GM12878 (cell line): Measurements from ENCODE around the gene GATAD2B. TPM values are rescaled to one million over a fixed set of nuclear protein-coding genes. Genes with fewer than 3 reads are reported as not detected.

Source experiments
- ATAC-seq: fragments of 200-7000 bp; cut with Tn5 transposase; 3 replicates; pipeline ENCODE4 v1.9.1; 2020; ENCODE audit warnings: mild to moderate bottlenecking, moderate library complexity
- BruUV-seq: library from RNA; stranded (reverse); fragments of 400-500 nt; replicated peaks from 2 replicates; lab custom pipeline; 2021; lab: Mats Ljungman, UMichigan
- CTCF ChIA-PET: fragments of 300-600 bp; sonication (Branson Sonifier 250); formaldehyde crosslinking; extraction: SDS; loops from one replicate; lab custom pipeline; 2021; ENCODE audit warnings: inconsistent platforms; lab: Yijun Ruan, JAX
- POLR2A ChIA-PET: fragments of 350-600 bp; formaldehyde crosslinking; extraction: SDS; loops from one replicate; lab custom pipeline; 2021; ENCODE audit warnings: inconsistent platforms; lab: Charles Lee
- RAD21 ChIA-PET: fragments of 300-600 bp; sonication (Branson Sonifier 250); formaldehyde crosslinking; loops from one replicate; lab custom pipeline; 2023; ENCODE audit warnings: antibody characterized with exemption; ENCODE audit not compliant: unreplicated experiment; lab: Charles Lee
- SMC1A ChIA-PET: fragments of 300-600 bp; sonication (Branson Sonifier 250); formaldehyde crosslinking; loops from one replicate; lab custom pipeline; 2023; ENCODE audit not compliant: unreplicated experiment, uncharacterized antibody; lab: Charles Lee
- DNase-seq: peaks from one replicate; pipeline ENCODE4 v3.0.0-alpha.2; 2011; ENCODE audit warnings: low read depth, low spot score
- FAIRE-seq: peaks from 3 replicates; lab custom pipeline; 2011; peaks lifted over from hg19 to GRCh38; lab: Jason Lieb, UNC
- H2AFZ ChIP-seq: 2 replicates; pipeline ENCODE4 v1.6.0; 2011; ENCODE audit warnings: low read depth, low read length, control low read depth; ENCODE audit not compliant: control insufficient read depth
- H3K27ac ChIP-seq: 2 replicates; pipeline ENCODE4 v1.5.1; 2011; ENCODE audit warnings: control low read depth; ENCODE audit not compliant: control insufficient read depth, insufficient read depth
- H3K27me3 ChIP-seq, 2 experiments: replicated peaks in 1 of 2; 2 replicates each; pipeline versions ENCODE4 v1.6.0 to v1.6.1; 2011; ENCODE audit warnings: low read length in 1 of 2; ENCODE audit not compliant: control insufficient read depth in 2 of 2, insufficient read depth in 2 of 2
- H3K36me3 ChIP-seq, 2 experiments: 2 replicates each; pipeline ENCODE4 v1.5.1; 2011; ENCODE audit warnings: low read length in 1 of 2; ENCODE audit not compliant: control insufficient read depth in 2 of 2, insufficient read depth in 2 of 2
- H3K4me1 ChIP-seq: 2 replicates; pipeline ENCODE4 v1.6.1; 2011; ENCODE audit warnings: mild to moderate bottlenecking, low read length, moderate library complexity, mixed read lengths; ENCODE audit not compliant: control insufficient read depth, insufficient read depth
- H3K4me2 ChIP-seq: 2 replicates; pipeline ENCODE4 v1.6.0; 2011; ENCODE audit warnings: control low read depth; ENCODE audit not compliant: control insufficient read depth, insufficient read depth
- H3K4me3 ChIP-seq: fragments of 200-600 bp; sonication (generic); 2 replicates; pipeline ENCODE4 v1.5.1; 2016
- H3K79me2 ChIP-seq: 2 replicates; pipeline ENCODE4 v1.6.0; 2011; ENCODE audit warnings: low read length; ENCODE audit not compliant: control insufficient read depth, insufficient read depth
- H3K9ac ChIP-seq: 2 replicates; pipeline ENCODE4 v1.8.0; 2011; ENCODE audit warnings: low read length, control low read depth, mixed read lengths; ENCODE audit not compliant: control insufficient read depth, insufficient read depth
- H3K9me3 ChIP-seq: replicated peaks from 3 replicates; pipeline ENCODE4 v1.5.1; 2011; ENCODE audit warnings: mild to moderate bottlenecking, low read length; ENCODE audit not compliant: control insufficient read depth, insufficient read depth
- H4K20me1 ChIP-seq: 2 replicates; pipeline ENCODE4 v1.6.0; 2011; ENCODE audit not compliant: control insufficient read depth, insufficient read depth
- ATF7 ChIP-seq: fragments of 450-650 bp; IDR thresholded peaks from 2 replicates; pipeline ENCODE4 v1.6.1; 2016; ENCODE audit warnings: low read depth, mild to moderate bottlenecking
- ETV6 ChIP-seq, 2 experiments: fragments of 450-650 bp in 1 of 2; IDR thresholded peaks in 1 of 2; conservative IDR thresholded peaks in 1 of 2; 2 replicates each; pipeline ENCODE4 v1.6.1; 2014; ENCODE audit warnings: antibody characterized with exemption in 1 of 2, borderline replicate concordance in 1 of 2, low read depth in 1 of 2, mild to moderate bottlenecking in 1 of 2, moderate library complexity in 1 of 2
- HDGF ChIP-seq: fragments of 450-650 bp; IDR thresholded peaks from 2 replicates; pipeline ENCODE4 v1.6.1; 2016; ENCODE audit warnings: antibody characterized with exemption
- IKZF2 ChIP-seq, 2 experiments: fragments of 450-650 bp; IDR thresholded peaks; 2 replicates each; pipeline ENCODE4 v1.6.1; 2017; ENCODE audit warnings: mild to moderate bottlenecking in 2 of 2, moderate library complexity in 2 of 2
- KDM1A ChIP-seq: fragments of 200-600 bp; sonication (generic); IDR thresholded peaks from 2 replicates; pipeline ENCODE4 v1.6.1; 2016; ENCODE audit warnings: borderline replicate concordance
- MTA2 ChIP-seq: fragments of 450-650 bp; IDR thresholded peaks from 2 replicates; pipeline ENCODE4 v1.6.1; 2016; ENCODE audit warnings: low read depth, mild to moderate bottlenecking, moderate library complexity
- MXI1 ChIP-seq: fragments of 150-350 bp; IDR thresholded peaks from 2 replicates; pipeline ENCODE4 v1.6.1; 2011; ENCODE audit warnings: low read depth, mild to moderate bottlenecking, inconsistent platforms, low read length, improper control_type of control experiment
- NFIC ChIP-seq: IDR thresholded peaks from 2 replicates; pipeline ENCODE4 v1.6.1; 2012; ENCODE audit warnings: low read depth, mild to moderate bottlenecking, inconsistent platforms, low read length, moderate library complexity
- RCOR1 ChIP-seq: conservative IDR thresholded peaks from 2 replicates; pipeline ENCODE4 v1.6.1; 2012; ENCODE audit warnings: low read depth, low read length, improper control_type of control experiment
- RELA ChIP-seq: fragments of 450-650 bp; IDR thresholded peaks from 2 replicates; pipeline ENCODE4 v1.8.0; 2014; ENCODE audit warnings: borderline replicate concordance; ENCODE audit not compliant: partially characterized antibody
- SMAD5 ChIP-seq: IDR thresholded peaks from 2 replicates; pipeline ENCODE4 v1.6.1; 2016; ENCODE audit warnings: antibody characterized with exemption, low read depth
- SP1 ChIP-seq: IDR thresholded peaks from one replicate; pipeline ENCODE4 v1.6.1; 2011; ENCODE audit warnings: low read depth, low read length
- TBL1XR1 ChIP-seq: IDR thresholded peaks from 2 replicates; pipeline ENCODE4 v1.6.1; 2012; ENCODE audit warnings: low read depth, low read length, improper control_type of control experiment
- YY1 ChIP-seq: IDR thresholded peaks from 2 replicates; pipeline ENCODE4 v1.6.1; 2011; ENCODE audit warnings: low read depth, mild to moderate bottlenecking, low read length
- WGBS: methylation state at CpG from one replicate; pipeline ENCODE4 v1.1.6; 2016; ENCODE audit warnings: low lambda C conversion rate; ENCODE audit not compliant: insufficient replicate concordance, insufficient coverage; ENCODE audit errors: missing lambda C conversion rate; 5-methylcytosine and 5-hydroxymethylcytosine counted together
- in situ Hi-C: fragments of 300-500 bp; cut with MboI; formaldehyde crosslinking; loops from 9 replicates; pipeline ENCODE4 v1.14.3; 2018; ENCODE audit warnings: mixed read lengths
- intact Hi-C: fragments of 100-400 bp; cut with micrococcal nuclease; formaldehyde crosslinking; loops from one replicate; pipeline ENCODE4 v1.14.2; 2022; ENCODE audit not compliant: unreplicated experiment
- polyA plus RNA-seq, 11 experiments: library from polyadenylated mRNA; depleted of rRNA in 4 of 11; unstranded in 6 of 11; stranded (reverse) in 5 of 11; fragments of >200 nt; fragmentation: Nextera tagmentation in 4 of 11; fragmentation: Illumina TruSeq in 1 of 11; extraction: Ambion mirVana in 4 of 11; extraction: Trizol in 1 of 11; gene quantifications; 1 replicate in 1 of 11; 2 replicates in 10 of 11; pipeline versions ENCODE4 v1.2.1 to v1.2.3, GENCODE V29; 2011 to 2016; ENCODE audit warnings: inconsistent platforms in 2 of 11, missing spikeins in 2 of 11, low read depth in 1 of 11
- total RNA-seq, 4 experiments: library from RNA; depleted of rRNA in 3 of 4; stranded (reverse); fragments of >200 nt in 3 of 4; fragmentation: Illumina TruSeq in 1 of 4; extraction: Trizol in 1 of 4; gene quantifications; 2 replicates each; pipeline versions ENCODE4 v1.2.1 to v1.2.3, GENCODE V29; 2013 to 2021
- TF ChIP-seq, protein P1 (sequence below): IDR thresholded peaks from 2 replicates; pipeline ENCODE4 v1.6.1; 2012; ENCODE audit warnings: low read depth, low read length, improper control_type of control experiment
- TF ChIP-seq, protein P2 (sequence below): fragments of 450-650 bp; formaldehyde crosslinking; IDR thresholded peaks from 2 replicates; pipeline ENCODE4 v1.4.0; 2022; ENCODE audit warnings: mild to moderate bottlenecking, moderate library complexity
- TF ChIP-seq, protein P3 (sequence below): IDR thresholded peaks from 2 replicates; pipeline ENCODE4 v1.6.1; 2011; ENCODE audit warnings: mild to moderate bottlenecking, low read depth, low read length, moderate library complexity; ENCODE audit not compliant: insufficient replicate concordance

GATAD2B gene
- total and polyA plus RNA-seq, 10 of the 15 experiments (the other 5 are each of a cell fraction or from before 2014, with no cell fraction given) = 2.4 to 63.1 (median 8.7) TPM

DNA sequence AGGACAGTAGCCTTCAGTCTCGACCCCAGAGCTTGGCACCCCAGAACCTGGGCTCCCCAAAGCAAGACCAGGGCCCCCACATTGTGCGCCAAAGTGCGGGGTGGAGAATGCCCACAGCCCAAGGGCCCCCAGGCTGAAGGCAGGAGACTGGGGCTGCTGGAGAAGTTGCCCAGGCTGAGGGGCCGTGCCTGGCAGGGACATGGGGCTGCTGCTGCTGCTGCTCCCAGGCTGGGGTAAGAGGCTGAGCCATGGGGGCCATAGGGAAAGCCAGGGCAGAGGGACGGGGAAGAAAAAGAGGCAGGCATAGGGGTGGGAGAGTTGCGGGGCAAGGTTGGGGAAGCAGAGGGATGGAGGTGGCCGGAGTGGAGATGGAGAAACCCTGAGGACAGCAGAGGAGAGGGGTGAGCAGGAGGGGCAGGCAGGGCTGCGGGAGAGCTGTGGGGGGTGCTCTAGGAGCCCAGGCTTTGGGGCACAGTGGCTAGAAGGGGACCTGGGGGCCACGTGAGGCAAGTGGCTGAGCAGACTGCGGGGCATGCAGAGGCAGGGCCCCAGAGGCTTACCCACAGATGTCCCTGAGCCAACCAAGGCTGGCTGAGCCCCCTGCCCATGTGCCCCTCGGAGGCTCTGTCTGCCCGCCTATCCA lies 128.7 kb downstream of the GATAD2B start:
- BruUV-seq = no TSS peak
- ChIA-PET SMC1A (interaction anchor here (0.8 to 3.5 kb wide), 3 partner anchors 12 to 192 kb away, joined by 3 to 21 read pairs (median 4); partner anchors contain the start of gene RAB13), RAD21 (interaction anchor here (1.7 kb wide), 1 partner anchor 193 kb away, joined by 5 read pairs; the partner anchor contains the start of gene RAB13), CTCF (interaction anchor here (4.0 kb wide), 1 partner anchor 192 kb away, joined by 20 read pairs; the partner anchor contains the start of gene RAB13), POLR2A (interaction anchor here (1.2 kb wide), 1 partner anchor 197 kb away, joined by 4 read pairs; the partner anchor contains the start of gene RPS27)
- Histone ChIP-seq H4K20me1 (no peaks in the 10 kb centered on the region), H3K9me3 (no peaks in the 10 kb centered on the region), H3K4me3 (no peak overlapping the region), H3K36me3 (no peaks in the 10 kb centered on the region), H3K79me2 (no peaks in the 10 kb centered on the region), H3K27me3 (no peaks in the 10 kb centered on the region), H3K27ac (no peak overlapping the region), H2AFZ (no peak overlapping the region), H3K4me1 (peaks cover 30% of the 10 kb centered on the region), H3K4me2 (no peak overlapping the region), H3K9ac (no peak overlapping the region)
- FAIRE-seq (no peak), DNase-seq (no peak), ATAC-seq (no peak)
- TF ChIP-seq YY1 (no peak), IKZF2 (IDR thresholded peaks at IDR 0.05) (no peak), SP1 (no peak), ATF7 (no peak), RELA (no peak), KDM1A (no peak), MTA2 (no peak), NFIC (no peak), MXI1 (no peak), RCOR1 (no peak), TBL1XR1 (no peak), SMAD5 (no peak), HDGF (no peak), ETV6 (conservative IDR thresholded peaks at IDR 0.05 in 1 of 2, IDR thresholded peaks at IDR 0.05 in 1 of 2; ENCODE audit: borderline replicate concordance in 1 of 2, low read depth in 1 of 2) (no peak)
- TF ChIP-seq, protein P1, sequence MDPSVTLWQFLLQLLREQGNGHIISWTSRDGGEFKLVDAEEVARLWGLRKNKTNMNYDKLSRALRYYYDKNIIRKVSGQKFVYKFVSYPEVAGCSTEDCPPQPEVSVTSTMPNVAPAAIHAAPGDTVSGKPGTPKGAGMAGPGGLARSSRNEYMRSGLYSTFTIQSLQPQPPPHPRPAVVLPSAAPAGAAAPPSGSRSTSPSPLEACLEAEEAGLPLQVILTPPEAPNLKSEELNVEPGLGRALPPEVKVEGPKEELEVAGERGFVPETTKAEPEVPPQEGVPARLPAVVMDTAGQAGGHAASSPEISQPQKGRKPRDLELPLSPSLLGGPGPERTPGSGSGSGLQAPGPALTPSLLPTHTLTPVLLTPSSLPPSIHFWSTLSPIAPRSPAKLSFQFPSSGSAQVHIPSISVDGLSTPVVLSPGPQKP = no peak
- TF ChIP-seq, protein P2, sequence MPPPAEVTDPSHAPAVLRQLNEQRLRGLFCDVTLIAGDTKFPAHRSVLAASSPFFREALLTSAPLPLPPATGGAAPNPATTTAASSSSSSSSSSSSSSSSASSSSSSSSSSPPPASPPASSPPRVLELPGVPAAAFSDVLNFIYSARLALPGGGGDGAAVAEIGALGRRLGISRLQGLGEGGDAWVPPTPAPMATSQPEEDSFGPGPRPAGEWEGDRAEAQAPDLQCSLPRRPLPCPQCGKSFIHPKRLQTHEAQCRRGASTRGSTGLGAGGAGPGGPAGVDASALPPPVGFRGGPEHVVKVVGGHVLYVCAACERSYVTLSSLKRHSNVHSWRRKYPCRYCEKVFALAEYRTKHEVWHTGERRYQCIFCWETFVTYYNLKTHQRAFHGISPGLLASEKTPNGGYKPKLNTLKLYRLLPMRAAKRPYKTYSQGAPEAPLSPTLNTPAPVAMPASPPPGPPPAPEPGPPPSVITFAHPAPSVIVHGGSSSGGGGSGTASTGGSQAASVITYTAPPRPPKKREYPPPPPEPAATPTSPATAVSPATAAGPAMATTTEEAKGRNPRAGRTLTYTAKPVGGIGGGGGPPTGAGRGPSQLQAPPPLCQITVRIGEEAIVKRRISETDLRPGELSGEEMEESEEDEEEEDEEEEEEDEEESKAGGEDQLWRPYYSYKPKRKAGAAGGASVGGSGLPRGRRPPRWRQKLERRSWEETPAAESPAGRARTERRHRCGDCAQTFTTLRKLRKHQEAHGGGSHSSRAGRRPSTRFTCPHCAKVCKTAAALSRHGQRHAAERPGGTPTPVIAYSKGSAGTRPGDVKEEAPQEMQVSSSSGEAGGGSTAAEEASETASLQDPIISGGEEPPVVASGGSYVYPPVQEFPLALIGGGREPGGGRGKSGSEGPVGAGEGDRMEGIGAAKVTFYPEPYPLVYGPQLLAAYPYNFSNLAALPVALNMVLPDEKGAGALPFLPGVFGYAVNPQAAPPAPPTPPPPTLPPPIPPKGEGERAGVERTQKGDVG (CRISPR knock-in tag) = no peak
- TF ChIP-seq, protein P3, sequence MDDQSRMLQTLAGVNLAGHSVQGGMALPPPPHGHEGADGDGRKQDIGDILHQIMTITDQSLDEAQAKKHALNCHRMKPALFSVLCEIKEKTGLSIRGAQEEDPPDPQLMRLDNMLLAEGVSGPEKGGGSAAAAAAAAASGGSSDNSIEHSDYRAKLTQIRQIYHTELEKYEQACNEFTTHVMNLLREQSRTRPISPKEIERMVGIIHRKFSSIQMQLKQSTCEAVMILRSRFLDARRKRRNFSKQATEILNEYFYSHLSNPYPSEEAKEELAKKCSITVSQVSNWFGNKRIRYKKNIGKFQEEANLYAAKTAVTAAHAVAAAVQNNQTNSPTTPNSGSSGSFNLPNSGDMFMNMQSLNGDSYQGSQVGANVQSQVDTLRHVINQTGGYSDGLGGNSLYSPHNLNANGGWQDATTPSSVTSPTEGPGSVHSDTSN = no peak
- intact Hi-C loops (no loop called here), in situ Hi-C loops (loop anchor here (10.0 kb wide), 1 partner anchor 191 kb away; the partner anchor contains the start of gene RAB13)
- 78% methylated on average over 12 of the region's 12 CpGs for WGBS
